Karpas-422 (cell line): ENCODE measurements around the gene RTL10. TPM values are rescaled to one million over a fixed set of nuclear protein-coding genes. Genes with fewer than 3 reads are reported as not detected.

Experiments used
- DNase-seq: peaks from one replicate; pipeline ENCODE4 v3.0.0-alpha.2; 2015
- H2AFZ ChIP-seq: fragments of 200-600 bp; sonication (generic); 2 replicates; pipeline ENCODE4 v1.6.1; 2014; ENCODE audit warnings: antibody characterized with exemption, low read length, mixed read lengths
- H3K27ac ChIP-seq: fragments of 200-600 bp; sonication (generic); 2 replicates; pipeline ENCODE4 v1.5.1; 2014; ENCODE audit warnings: mild to moderate bottlenecking, low read length, moderate library complexity
- H3K27me3 ChIP-seq: fragments of 200-600 bp; sonication (generic); 2 replicates; pipeline ENCODE4 v1.6.1; 2014; ENCODE audit warnings: low read length, mixed read lengths
- H3K36me3 ChIP-seq: fragments of 200-600 bp; sonication (generic); 2 replicates; pipeline ENCODE4 v1.6.1; 2014; ENCODE audit warnings: low read length, mixed read lengths; ENCODE audit not compliant: insufficient read depth
- H3K4me1 ChIP-seq: fragments of 200-600 bp; sonication (generic); 2 replicates; pipeline ENCODE4 v1.6.1; 2014; ENCODE audit warnings: mild to moderate bottlenecking, low read length, mixed read lengths
- H3K4me2 ChIP-seq: fragments of 200-600 bp; sonication (generic); 2 replicates; pipeline ENCODE4 v1.6.1; 2014; ENCODE audit warnings: low read length, low read depth, mild to moderate bottlenecking; ENCODE audit not compliant: poor library complexity, severe bottlenecking
- H3K4me3 ChIP-seq: fragments of 200-600 bp; sonication (generic); 2 replicates; pipeline ENCODE4 v1.5.1; 2014; ENCODE audit warnings: mild to moderate bottlenecking, antibody characterized with exemption, low read length, mixed read lengths
- H3K79me2 ChIP-seq: fragments of 200-600 bp; sonication (generic); 2 replicates; pipeline ENCODE4 v1.6.1; 2014; ENCODE audit warnings: mild to moderate bottlenecking, low read length, mixed read lengths
- H3K9ac ChIP-seq: fragments of 200-600 bp; sonication (generic); 2 replicates; pipeline ENCODE4 v1.6.0; 2014; ENCODE audit warnings: low read length
- H3K9me2 ChIP-seq: fragments of 200-600 bp; sonication (generic), shearing (Covaris generic); replicated peaks from 2 replicates; pipeline ENCODE4 v1.6.0; 2014; ENCODE audit warnings: mild to moderate bottlenecking, low read length, moderate library complexity; ENCODE audit not compliant: insufficient read depth
- H3K9me3 ChIP-seq: fragments of 300-700, 200-600 bp; sonication (generic); 2 replicates; pipeline ENCODE4 v1.6.1; 2014; ENCODE audit warnings: low read length, mixed read lengths
- H4K20me1 ChIP-seq: fragments of 200-600 bp; sonication (generic); 2 replicates; pipeline ENCODE4 v1.6.1; 2014; ENCODE audit warnings: mild to moderate bottlenecking, antibody characterized with exemption, low read length, low read depth; ENCODE audit not compliant: insufficient read depth
- total RNA-seq: library from RNA; depleted of rRNA; stranded (reverse); fragments of >200 nt; shearing (Covaris generic); gene quantifications from 2 replicates; pipeline ENCODE4 v1.2.3, GENCODE V29; 2014; ENCODE audit warnings: low replicate concordance

RTL10 gene
- total RNA-seq, 1 experiment from 2014 or later = 6.5 TPM

DNA sequence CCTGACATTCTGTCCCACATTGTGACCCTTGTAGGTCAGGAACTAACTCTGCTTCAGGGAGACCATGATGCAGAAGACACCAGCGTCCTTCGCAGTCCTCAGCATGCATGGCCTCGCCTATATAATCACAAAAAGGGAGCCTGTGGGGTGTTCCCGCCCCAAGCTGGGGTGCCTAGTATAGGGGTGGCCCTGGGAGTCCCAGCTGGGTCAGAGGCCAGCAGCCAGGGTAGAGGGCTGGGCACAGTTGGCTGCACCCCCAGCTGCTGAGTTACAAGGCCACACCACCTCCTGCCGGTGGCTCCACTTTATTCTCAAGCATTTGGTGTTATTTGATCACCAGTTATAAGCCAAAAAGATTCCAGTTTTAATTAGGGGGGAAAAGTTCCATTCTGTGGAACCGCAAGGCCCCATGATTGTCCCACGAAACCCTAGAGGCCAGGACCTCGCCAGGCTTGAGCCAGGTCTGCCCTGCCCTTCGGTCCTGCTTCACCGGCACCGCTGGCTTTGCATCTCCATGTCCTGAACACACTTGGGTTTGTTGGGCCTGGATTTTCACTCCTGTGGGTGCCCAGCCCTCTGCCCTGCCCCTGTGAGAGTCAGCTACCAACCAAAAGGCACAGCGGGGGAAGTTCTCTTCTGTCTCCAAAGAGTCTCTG, 15.0 kb upstream of the RTL10 start:
- Histone ChIP-seq H4K20me1 (no peaks in the 10 kb centered on the region), H3K36me3 (no peaks in the 10 kb centered on the region), H3K27ac (no peak overlapping the region), H3K9ac (no peak overlapping the region), H3K79me2 (no peaks in the 10 kb centered on the region), H2AFZ (no peak overlapping the region), H3K4me3 (no peak overlapping the region), H3K9me2 (no peaks in the 10 kb centered on the region), H3K4me1 (no peaks in the 10 kb centered on the region), H3K27me3 (no peaks in the 10 kb centered on the region), H3K4me2 (no peak overlapping the region), H3K9me3 (no peaks in the 10 kb centered on the region)
- DNase-seq = no peak

GRCh38 chr22:19868773-19869471, 14.2 kb upstream of the RTL10 start:
- no peak overlapping the region for H3K27ac ChIP-seq
- no peaks in the 10 kb centered on the region for H3K4me1 ChIP-seq
- no peak overlapping the region for H3K4me2 ChIP-seq
- H2AFZ ChIP-seq = no peak overlapping the region
- H3K79me2 ChIP-seq = no peaks in the 10 kb centered on the region
- no peak overlapping the region for H3K9ac ChIP-seq
- no peak for DNase-seq
- H3K36me3 ChIP-seq = no peaks in the 10 kb centered on the region
- H3K4me3 ChIP-seq = no peak overlapping the region
- H4K20me1 ChIP-seq = no peaks in the 10 kb centered on the region
- H3K9me3 ChIP-seq = no peaks in the 10 kb centered on the region
- H3K27me3 ChIP-seq = no peaks in the 10 kb centered on the region
- no peaks in the 10 kb centered on the region for H3K9me2 ChIP-seq

GRCh38 chr22:19868333-19868732, 13.7 kb upstream of the RTL10 start:
- DNase-seq = no peak
- Histone ChIP-seq H4K20me1 (no peaks in the 10 kb centered on the region), H3K79me2 (no peaks in the 10 kb centered on the region)

GRCh38 chr22:19867617-19868016, 12.9 kb upstream of the RTL10 start:
- DNase-seq = no peak
- H3K9ac ChIP-seq = no peak overlapping the region
- no peak overlapping the region for H2AFZ ChIP-seq
- H3K4me1 ChIP-seq = no peaks in the 10 kb centered on the region
- no peak overlapping the region for H3K27ac ChIP-seq
- H3K9me3 ChIP-seq = no peaks in the 10 kb centered on the region
- no peak overlapping the region for H3K4me3 ChIP-seq
- H3K4me2 ChIP-seq = no peak overlapping the region
- H3K9me2 ChIP-seq = no peaks in the 10 kb centered on the region
- H3K36me3 ChIP-seq = no peaks in the 10 kb centered on the region
- H3K27me3 ChIP-seq = no peaks in the 10 kb centered on the region
- H3K79me2 ChIP-seq = no peaks in the 10 kb centered on the region
- 0 out of 2 replicates have a peak, but pooled peaks cover 6% of the 10 kb centered on the region for H4K20me1 ChIP-seq

More at GRCh38 chr22:19868333-19868732, 13.7 kb upstream of the RTL10 start:
- no peak overlapping the region for H3K4me3 ChIP-seq
- H2AFZ ChIP-seq = no peak overlapping the region
- H3K27me3 ChIP-seq = no peaks in the 10 kb centered on the region
- H3K27ac ChIP-seq = no peak overlapping the region
- H3K4me1 ChIP-seq = no peaks in the 10 kb centered on the region
- H3K36me3 ChIP-seq = no peaks in the 10 kb centered on the region
- H3K9me3 ChIP-seq = no peaks in the 10 kb centered on the region
- no peak overlapping the region for H3K9ac ChIP-seq
- no peaks in the 10 kb centered on the region for H3K9me2 ChIP-seq
- H3K4me2 ChIP-seq = no peak overlapping the region

GRCh38 chr22:19866665-19867009, 12.0 kb upstream of the RTL10 start:
- DNase-seq = no peak
- no peak overlapping the region for H3K9ac ChIP-seq
- H3K4me1 ChIP-seq = no peaks in the 10 kb centered on the region
- H3K4me3 ChIP-seq = no peak overlapping the region
- no peak overlapping the region for H3K27ac ChIP-seq
- H2AFZ ChIP-seq = no peak overlapping the region
- no peaks in the 10 kb centered on the region for H3K9me2 ChIP-seq
- no peaks in the 10 kb centered on the region for H3K27me3 ChIP-seq
- H3K4me2 ChIP-seq = no peak overlapping the region
- 0 out of 2 replicates have a peak, but pooled peaks cover 6% of the 10 kb centered on the region for H4K20me1 ChIP-seq
- H3K9me3 ChIP-seq = no peaks in the 10 kb centered on the region
- no peaks in the 10 kb centered on the region for H3K36me3 ChIP-seq
- no peaks in the 10 kb centered on the region for H3K79me2 ChIP-seq

GRCh38 chr22:19865141-19865829, 10.6 kb upstream of the RTL10 start:
- no peak overlapping the region for H3K4me3 ChIP-seq
- H3K27ac ChIP-seq = no peak overlapping the region
- H3K9me3 ChIP-seq = no peaks in the 10 kb centered on the region
- no peak overlapping the region for H3K9ac ChIP-seq
- H3K27me3 ChIP-seq = no peaks in the 10 kb centered on the region
- no peaks in the 10 kb centered on the region for H3K4me1 ChIP-seq
- H3K9me2 ChIP-seq = no peaks in the 10 kb centered on the region
- H2AFZ ChIP-seq = no peak overlapping the region
- H4K20me1 ChIP-seq = 0 out of 2 replicates have a peak, but pooled peaks cover 6% of the 10 kb centered on the region
- no peak overlapping the region for H3K4me2 ChIP-seq
- DNase-seq = no peak
- H3K36me3 ChIP-seq = no peaks in the 10 kb centered on the region
- H3K79me2 ChIP-seq = no peaks in the 10 kb centered on the region

DNA sequence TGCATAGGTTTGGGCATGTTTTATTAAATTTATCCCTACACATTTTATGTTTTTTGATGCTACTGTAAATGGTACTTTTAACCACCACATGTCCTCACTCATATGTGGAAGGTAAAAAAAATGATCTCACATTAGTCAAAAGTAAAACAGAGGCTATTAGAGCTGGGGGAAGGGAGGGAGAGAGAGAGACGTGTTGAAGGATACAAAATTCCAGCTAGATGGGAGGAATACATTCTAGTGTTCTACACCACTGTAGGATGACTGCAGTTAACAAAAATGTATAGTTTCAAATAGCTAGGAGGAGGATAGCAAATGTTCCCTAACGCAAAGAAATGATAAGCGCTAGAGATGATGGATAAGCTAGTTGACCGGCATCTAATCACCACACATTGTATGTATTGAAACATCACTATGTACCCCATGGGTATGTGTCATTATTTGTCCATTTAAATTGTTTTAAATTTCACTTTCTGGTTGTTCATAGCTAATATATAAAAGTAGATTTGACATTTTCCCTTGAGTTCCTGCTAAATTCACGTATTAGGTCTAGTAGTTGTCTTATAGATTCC, 9.9 kb upstream of the RTL10 start:
- Histone ChIP-seq H4K20me1 (0 out of 2 replicates have a peak, but pooled peaks cover 6% of the 10 kb centered on the region), H3K27ac (no peak overlapping the region), H2AFZ (no peak overlapping the region), H3K9me3 (no peaks in the 10 kb centered on the region), H3K4me2 (no peak overlapping the region), H3K36me3 (no peaks in the 10 kb centered on the region), H3K27me3 (no peaks in the 10 kb centered on the region), H3K4me3 (no peak overlapping the region), H3K79me2 (no peaks in the 10 kb centered on the region), H3K9ac (no peak overlapping the region), H3K4me1 (no peaks in the 10 kb centered on the region), H3K9me2 (no peaks in the 10 kb centered on the region)
- DNase-seq = no peak

GRCh38 chr22:19863571-19863970, 8.9 kb upstream of the RTL10 start:
- Histone ChIP-seq H3K9me3 (no peaks in the 10 kb centered on the region), H3K27me3 (no peaks in the 10 kb centered on the region), H3K36me3 (no peaks in the 10 kb centered on the region), H3K4me2 (no peak overlapping the region), H3K9me2 (no peaks in the 10 kb centered on the region), H3K9ac (no peak overlapping the region), H3K79me2 (no peaks in the 10 kb centered on the region), H3K27ac (no peak overlapping the region), H2AFZ (no peak overlapping the region), H3K4me3 (no peak overlapping the region), H3K4me1 (no peaks in the 10 kb centered on the region), H4K20me1 (0 out of 2 replicates have a peak, but pooled peaks cover 6% of the 10 kb centered on the region)
- no peak for DNase-seq
